GM23338 (cell line): ENCODE measurements around the gene NFIB. TPM values are rescaled to one million over a fixed set of nuclear protein-coding genes. Genes with fewer than 3 reads are reported as not detected.
A peak's percentile ranks its signal among the peaks of the same experiment; 100 is the strongest.

Source experiments
- ATAC-seq: fragments of 200-7000 bp; cut with Tn5 transposase; 3 replicates; pipeline ENCODE4 v1.9.1; 2020
- DNase-seq: peaks from one replicate; pipeline ENCODE4 v3.0.0-alpha.2; 2015; ENCODE audit warnings: low spot score
- H2AFZ ChIP-seq: fragments of 200-600 bp; sonication (generic); 2 replicates; pipeline ENCODE4 v1.8.0; 2016; ENCODE audit warnings: antibody characterized with exemption, mild to moderate bottlenecking, moderate library complexity
- H3F3A ChIP-seq: fragments of 200-600 bp; sonication (generic); replicated peaks from 2 replicates; pipeline ENCODE4 v1.8.0; 2017; ENCODE audit warnings: antibody characterized with exemption, mixed run types, low read depth
- H3K27ac ChIP-seq: fragments of 200-600 bp; sonication (generic); 2 replicates; pipeline ENCODE4 v1.6.1; 2016; ENCODE audit warnings: low read depth
- H3K27me3 ChIP-seq: fragments of 200-600 bp; sonication (generic); 2 replicates; pipeline ENCODE4 v1.8.0; 2016; ENCODE audit warnings: mild to moderate bottlenecking, mixed run types, moderate library complexity; ENCODE audit not compliant: insufficient read depth
- H3K36me3 ChIP-seq: fragments of 200-600 bp; sonication (generic); 2 replicates; pipeline ENCODE4 v1.8.0; 2016; ENCODE audit warnings: mild to moderate bottlenecking; ENCODE audit not compliant: insufficient read depth
- H3K4me1 ChIP-seq: fragments of 200-600 bp; sonication (generic); 2 replicates; pipeline ENCODE4 v1.8.0; 2016; ENCODE audit warnings: mild to moderate bottlenecking, moderate library complexity; ENCODE audit not compliant: insufficient read depth
- H3K4me2 ChIP-seq: fragments of 200-600 bp; sonication (generic); 2 replicates; pipeline ENCODE4 v1.7.1; 2017; ENCODE audit warnings: mixed run types
- H3K4me3 ChIP-seq: fragments of 200-600 bp; sonication (generic); 2 replicates; pipeline ENCODE4 v1.6.1; 2016; ENCODE audit warnings: mixed run types
- H3K79me2 ChIP-seq: fragments of 200-600 bp; sonication (generic); replicated peaks from 2 replicates; pipeline ENCODE4 v1.8.0; 2017; ENCODE audit warnings: mild to moderate bottlenecking; ENCODE audit not compliant: insufficient read depth
- H3K9me2 ChIP-seq: fragments of 200-600 bp; sonication (generic); 2 replicates; pipeline ENCODE4 v1.8.0; 2017; ENCODE audit not compliant: insufficient read depth
- H4K20me1 ChIP-seq: fragments of 200-600 bp; sonication (generic); replicated peaks from 2 replicates; pipeline ENCODE4 v1.8.0; 2017; ENCODE audit warnings: mild to moderate bottlenecking; ENCODE audit not compliant: insufficient read depth
- H3K27ac Mint-ChIP-seq: 2 replicates; pipeline ENCODE4 v1.8.0; 2020; ENCODE audit warnings: inconsistent platforms, mild to moderate bottlenecking, moderate library complexity, mixed read lengths
- H3K27me3 Mint-ChIP-seq: 3 replicates; pipeline ENCODE4 v1.8.0; 2022; ENCODE audit warnings: low read depth, mild to moderate bottlenecking, moderate library complexity, mixed read lengths, inconsistent platforms; ENCODE audit not compliant: insufficient read depth, poor library complexity
- H3K36me3 Mint-ChIP-seq: 3 replicates; pipeline ENCODE4 v1.8.0; 2021; ENCODE audit warnings: low read depth, mild to moderate bottlenecking, inconsistent platforms, moderate library complexity, mixed read lengths
- H3K4me1 Mint-ChIP-seq: 3 replicates; pipeline ENCODE4 v1.8.0; 2020; ENCODE audit warnings: mild to moderate bottlenecking, inconsistent platforms, mixed read lengths
- H3K4me3 Mint-ChIP-seq: 3 replicates; pipeline ENCODE4 v1.8.0; 2021; ENCODE audit warnings: moderate library complexity, mild to moderate bottlenecking, inconsistent platforms, mixed read lengths
- H3K9me3 Mint-ChIP-seq: 3 replicates; pipeline ENCODE4 v1.8.0; 2020; ENCODE audit warnings: moderate library complexity, mild to moderate bottlenecking, inconsistent platforms, mixed read lengths
- CREB1 ChIP-seq: fragments of 250-450 bp; sonication (Bioruptor Pico); IDR thresholded peaks from 2 replicates; pipeline ENCODE4 v1.5.0; 2020; ENCODE audit warnings: low read depth, mild to moderate bottlenecking, moderate library complexity
- ETS1 ChIP-seq: IDR thresholded peaks from 2 replicates; pipeline ENCODE4 v1.6.1; 2016; ENCODE audit warnings: antibody characterized with exemption
- EZH2 ChIP-seq: fragments of 200-600 bp; sonication (generic); IDR thresholded peaks from one replicate; pipeline ENCODE4 v1.8.0; 2017; ENCODE audit warnings: antibody characterized with exemption, mild to moderate bottlenecking, low read depth; ENCODE audit not compliant: unreplicated experiment
- JUNB ChIP-seq: IDR thresholded peaks from one replicate; pipeline ENCODE4 v1.6.1; 2016; ENCODE audit warnings: antibody characterized with exemption; ENCODE audit not compliant: unreplicated experiment
- POLR2AphosphoS5 ChIP-seq: IDR thresholded peaks from 2 replicates; pipeline ENCODE4 v1.6.1; 2016; ENCODE audit warnings: antibody characterized with exemption, low read depth
- STAT1 ChIP-seq: IDR thresholded peaks from one replicate; pipeline ENCODE4 v1.6.1; 2016; ENCODE audit warnings: antibody characterized with exemption; ENCODE audit not compliant: unreplicated experiment
- ZNF114 ChIP-seq: fragments of 250-450 bp; sonication (Bioruptor Pico); IDR thresholded peaks from 2 replicates; pipeline ENCODE4 v1.5.0; 2020; ENCODE audit warnings: mild to moderate bottlenecking, moderate library complexity
- ZNF331 ChIP-seq: fragments of 250-450 bp; sonication (Bioruptor Pico); IDR thresholded peaks from 2 replicates; pipeline ENCODE4 v1.5.0; 2020; ENCODE audit warnings: low read depth, mild to moderate bottlenecking, moderate library complexity
- polyA plus RNA-seq: library from polyadenylated mRNA; unstranded; fragments of >200 nt; fragmentation: Nextera tagmentation; extraction: Ambion mirVana; gene quantifications from 2 replicates; pipeline ENCODE4 v1.2.1, GENCODE V29; 2016
- total RNA-seq: library from RNA; depleted of rRNA; stranded (reverse); fragments of >200 nt; shearing (Covaris generic); gene quantifications from 2 replicates; pipeline ENCODE4 v1.2.3, GENCODE V29; 2014
- TF ChIP-seq, protein P1 (sequence below): fragments of 250-450 bp; sonication (Bioruptor Pico); IDR thresholded peaks from 2 replicates; pipeline ENCODE4 v1.5.0; 2020; ENCODE audit warnings: mild to moderate bottlenecking, moderate library complexity
- TF ChIP-seq, protein P2 (sequence below): IDR thresholded peaks from one replicate; pipeline ENCODE4 v1.6.1; 2018; ENCODE audit warnings: antibody characterized with exemption; ENCODE audit not compliant: unreplicated experiment

Gene NFIB
- total and polyA plus RNA-seq, 2 experiments from 2014 or later: 3.9 to 4.7 TPM

GRCh38 chr9:14236591-14236990 lies 77.3 kb downstream of the NFIB start (continued):
- TF ChIP-seq, protein P1, sequence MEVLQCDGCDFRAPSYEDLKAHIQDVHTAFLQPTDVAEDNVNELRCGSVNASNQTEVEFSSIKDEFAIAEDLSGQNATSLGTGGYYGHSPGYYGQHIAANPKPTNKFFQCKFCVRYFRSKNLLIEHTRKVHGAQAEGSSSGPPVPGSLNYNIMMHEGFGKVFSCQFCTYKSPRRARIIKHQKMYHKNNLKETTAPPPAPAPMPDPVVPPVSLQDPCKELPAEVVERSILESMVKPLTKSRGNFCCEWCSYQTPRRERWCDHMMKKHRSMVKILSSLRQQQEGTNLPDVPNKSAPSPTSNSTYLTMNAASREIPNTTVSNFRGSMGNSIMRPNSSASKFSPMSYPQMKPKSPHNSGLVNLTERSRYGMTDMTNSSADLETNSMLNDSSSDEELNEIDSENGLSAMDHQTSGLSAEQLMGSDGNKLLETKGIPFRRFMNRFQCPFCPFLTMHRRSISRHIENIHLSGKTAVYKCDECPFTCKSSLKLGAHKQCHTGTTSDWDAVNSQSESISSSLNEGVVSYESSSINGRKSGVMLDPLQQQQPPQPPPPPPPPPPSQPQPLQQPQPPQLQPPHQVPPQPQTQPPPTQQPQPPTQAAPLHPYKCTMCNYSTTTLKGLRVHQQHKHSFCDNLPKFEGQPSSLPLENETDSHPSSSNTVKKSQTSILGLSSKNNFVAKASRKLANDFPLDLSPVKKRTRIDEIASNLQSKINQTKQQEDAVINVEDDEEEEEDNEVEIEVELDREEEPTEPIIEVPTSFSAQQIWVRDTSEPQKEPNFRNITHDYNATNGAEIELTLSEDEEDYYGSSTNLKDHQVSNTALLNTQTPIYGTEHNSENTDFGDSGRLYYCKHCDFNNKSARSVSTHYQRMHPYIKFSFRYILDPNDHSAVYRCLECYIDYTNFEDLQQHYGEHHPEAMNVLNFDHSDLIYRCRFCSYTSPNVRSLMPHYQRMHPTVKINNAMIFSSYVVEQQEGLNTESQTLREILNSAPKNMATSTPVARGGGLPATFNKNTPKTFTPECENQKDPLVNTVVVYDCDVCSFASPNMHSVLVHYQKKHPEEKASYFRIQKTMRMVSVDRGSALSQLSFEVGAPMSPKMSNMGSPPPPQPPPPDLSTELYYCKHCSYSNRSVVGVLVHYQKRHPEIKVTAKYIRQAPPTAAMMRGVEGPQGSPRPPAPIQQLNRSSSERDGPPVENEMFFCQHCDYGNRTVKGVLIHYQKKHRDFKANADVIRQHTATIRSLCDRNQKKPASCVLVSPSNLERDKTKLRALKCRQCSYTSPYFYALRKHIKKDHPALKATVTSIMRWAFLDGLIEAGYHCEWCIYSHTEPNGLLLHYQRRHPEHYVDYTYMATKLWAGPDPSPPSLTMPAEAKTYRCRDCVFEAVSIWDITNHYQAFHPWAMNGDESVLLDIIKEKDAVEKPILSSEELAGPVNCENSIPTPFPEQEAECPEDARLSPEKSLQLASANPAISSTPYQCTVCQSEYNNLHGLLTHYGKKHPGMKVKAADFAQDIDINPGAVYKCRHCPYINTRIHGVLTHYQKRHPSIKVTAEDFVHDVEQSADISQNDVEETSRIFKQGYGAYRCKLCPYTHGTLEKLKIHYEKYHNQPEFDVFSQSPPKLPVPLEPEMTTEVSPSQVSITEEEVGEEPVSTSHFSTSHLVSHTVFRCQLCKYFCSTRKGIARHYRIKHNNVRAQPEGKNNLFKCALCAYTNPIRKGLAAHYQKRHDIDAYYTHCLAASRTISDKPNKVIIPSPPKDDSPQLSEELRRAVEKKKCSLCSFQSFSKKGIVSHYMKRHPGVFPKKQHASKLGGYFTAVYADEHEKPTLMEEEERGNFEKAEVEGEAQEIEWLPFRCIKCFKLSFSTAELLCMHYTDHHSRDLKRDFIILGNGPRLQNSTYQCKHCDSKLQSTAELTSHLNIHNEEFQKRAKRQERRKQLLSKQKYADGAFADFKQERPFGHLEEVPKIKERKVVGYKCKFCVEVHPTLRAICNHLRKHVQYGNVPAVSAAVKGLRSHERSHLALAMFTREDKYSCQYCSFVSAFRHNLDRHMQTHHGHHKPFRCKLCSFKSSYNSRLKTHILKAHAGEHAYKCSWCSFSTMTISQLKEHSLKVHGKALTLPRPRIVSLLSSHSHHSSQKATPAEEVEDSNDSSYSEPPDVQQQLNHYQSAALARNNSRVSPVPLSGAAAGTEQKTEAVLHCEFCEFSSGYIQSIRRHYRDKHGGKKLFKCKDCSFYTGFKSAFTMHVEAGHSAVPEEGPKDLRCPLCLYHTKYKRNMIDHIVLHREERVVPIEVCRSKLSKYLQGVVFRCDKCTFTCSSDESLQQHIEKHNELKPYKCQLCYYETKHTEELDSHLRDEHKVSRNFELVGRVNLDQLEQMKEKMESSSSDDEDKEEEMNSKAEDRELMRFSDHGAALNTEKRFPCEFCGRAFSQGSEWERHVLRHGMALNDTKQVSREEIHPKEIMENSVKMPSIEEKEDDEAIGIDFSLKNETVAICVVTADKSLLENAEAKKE: no peak
- TF ChIP-seq ZNF331 (CRISPR knock-in tag) (no peak), CREB1 (CRISPR knock-in tag) (no peak), ZNF114 (no peak), POLR2AphosphoS5 (no peak), ETS1 (no peak)

DNA sequence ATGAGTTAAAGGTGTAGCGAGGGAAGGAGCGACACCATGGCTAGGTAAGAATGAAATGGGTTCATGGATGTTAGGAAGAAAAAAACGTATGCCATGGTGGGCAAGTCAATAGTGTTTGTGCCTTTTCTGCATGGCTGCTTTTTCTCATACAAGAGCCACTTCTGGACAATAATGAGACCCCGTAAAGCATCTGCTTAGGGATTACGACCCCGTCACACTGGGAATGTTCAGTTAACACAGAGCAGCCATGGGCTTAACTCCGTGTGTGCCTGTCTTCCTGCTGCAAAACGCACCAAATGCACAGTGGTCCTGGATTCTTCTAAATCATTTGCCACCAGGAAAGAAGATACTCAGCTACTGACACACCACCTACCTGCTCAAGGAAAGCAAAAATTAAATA lies 81.8 kb downstream of the NFIB start:
- Histone ChIP-seq H3K79me2 (no peaks in the 10 kb centered on the region), H3K27me3 (no peaks in the 10 kb centered on the region), H3K9me2 (no peaks in the 10 kb centered on the region), H3K4me3 (no peak overlapping the region), H3K36me3 (no peaks in the 10 kb centered on the region), H2AFZ (peak overlapping the region; percentile 19; the same call in 1 of the 2 replicates), H3K27ac (no peak overlapping the region), H3K4me2 (no peak overlapping the region), H4K20me1 (no peaks in the 10 kb centered on the region), H3K4me1 (0 out of 2 replicates have a peak, but pooled peaks cover 10% of the 10 kb centered on the region), H3F3A (no peaks in the 10 kb centered on the region)
- peaks cover 2% of the 10 kb centered on the region; the same call in 2 of the 3 replicates for H3K4me1 Mint-ChIP-seq
- no peak overlapping the region for H3K27ac Mint-ChIP-seq
- no peak for ATAC-seq
- no peak for DNase-seq
- no peaks in the 10 kb centered on the region for H3K9me3 Mint-ChIP-seq
- no peak overlapping the region for H3K4me3 Mint-ChIP-seq
- no peaks in the 10 kb centered on the region for H3K36me3 Mint-ChIP-seq
- no peaks in the 10 kb centered on the region for H3K27me3 Mint-ChIP-seq
- TF ChIP-seq, protein P2, sequence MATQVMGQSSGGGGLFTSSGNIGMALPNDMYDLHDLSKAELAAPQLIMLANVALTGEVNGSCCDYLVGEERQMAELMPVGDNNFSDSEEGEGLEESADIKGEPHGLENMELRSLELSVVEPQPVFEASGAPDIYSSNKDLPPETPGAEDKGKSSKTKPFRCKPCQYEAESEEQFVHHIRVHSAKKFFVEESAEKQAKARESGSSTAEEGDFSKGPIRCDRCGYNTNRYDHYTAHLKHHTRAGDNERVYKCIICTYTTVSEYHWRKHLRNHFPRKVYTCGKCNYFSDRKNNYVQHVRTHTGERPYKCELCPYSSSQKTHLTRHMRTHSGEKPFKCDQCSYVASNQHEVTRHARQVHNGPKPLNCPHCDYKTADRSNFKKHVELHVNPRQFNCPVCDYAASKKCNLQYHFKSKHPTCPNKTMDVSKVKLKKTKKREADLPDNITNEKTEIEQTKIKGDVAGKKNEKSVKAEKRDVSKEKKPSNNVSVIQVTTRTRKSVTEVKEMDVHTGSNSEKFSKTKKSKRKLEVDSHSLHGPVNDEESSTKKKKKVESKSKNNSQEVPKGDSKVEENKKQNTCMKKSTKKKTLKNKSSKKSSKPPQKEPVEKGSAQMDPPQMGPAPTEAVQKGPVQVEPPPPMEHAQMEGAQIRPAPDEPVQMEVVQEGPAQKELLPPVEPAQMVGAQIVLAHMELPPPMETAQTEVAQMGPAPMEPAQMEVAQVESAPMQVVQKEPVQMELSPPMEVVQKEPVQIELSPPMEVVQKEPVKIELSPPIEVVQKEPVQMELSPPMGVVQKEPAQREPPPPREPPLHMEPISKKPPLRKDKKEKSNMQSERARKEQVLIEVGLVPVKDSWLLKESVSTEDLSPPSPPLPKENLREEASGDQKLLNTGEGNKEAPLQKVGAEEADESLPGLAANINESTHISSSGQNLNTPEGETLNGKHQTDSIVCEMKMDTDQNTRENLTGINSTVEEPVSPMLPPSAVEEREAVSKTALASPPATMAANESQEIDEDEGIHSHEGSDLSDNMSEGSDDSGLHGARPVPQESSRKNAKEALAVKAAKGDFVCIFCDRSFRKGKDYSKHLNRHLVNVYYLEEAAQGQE: no peak
- TF ChIP-seq JUNB: no peak
- TF ChIP-seq EZH2: no peak
- no peak for TF ChIP-seq STAT1
